ENCODE data around the gene PARVB.

The PARVB gene

DNA sequence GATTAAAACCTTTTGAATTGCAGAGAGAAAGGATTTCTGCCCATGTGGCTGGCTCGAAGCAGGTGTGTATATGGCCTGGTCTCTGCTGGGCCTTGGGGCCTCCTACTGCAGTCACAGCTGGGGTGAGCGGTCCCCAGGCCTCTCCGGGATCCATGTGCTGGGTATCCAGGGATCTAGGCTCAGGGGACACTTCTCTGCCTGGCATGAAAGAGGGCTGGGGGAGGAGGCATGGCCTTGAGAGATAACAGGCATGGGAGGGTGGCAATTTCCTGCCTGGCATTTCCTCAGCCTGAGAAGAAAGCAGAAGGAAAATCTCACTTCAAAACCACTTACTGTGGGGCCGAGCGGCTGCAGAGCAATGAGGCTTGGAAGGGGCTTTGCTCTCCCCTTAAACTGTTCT, 136.3 kb downstream of the PARVB start:
- TF ChIP-seq, protein P1, sequence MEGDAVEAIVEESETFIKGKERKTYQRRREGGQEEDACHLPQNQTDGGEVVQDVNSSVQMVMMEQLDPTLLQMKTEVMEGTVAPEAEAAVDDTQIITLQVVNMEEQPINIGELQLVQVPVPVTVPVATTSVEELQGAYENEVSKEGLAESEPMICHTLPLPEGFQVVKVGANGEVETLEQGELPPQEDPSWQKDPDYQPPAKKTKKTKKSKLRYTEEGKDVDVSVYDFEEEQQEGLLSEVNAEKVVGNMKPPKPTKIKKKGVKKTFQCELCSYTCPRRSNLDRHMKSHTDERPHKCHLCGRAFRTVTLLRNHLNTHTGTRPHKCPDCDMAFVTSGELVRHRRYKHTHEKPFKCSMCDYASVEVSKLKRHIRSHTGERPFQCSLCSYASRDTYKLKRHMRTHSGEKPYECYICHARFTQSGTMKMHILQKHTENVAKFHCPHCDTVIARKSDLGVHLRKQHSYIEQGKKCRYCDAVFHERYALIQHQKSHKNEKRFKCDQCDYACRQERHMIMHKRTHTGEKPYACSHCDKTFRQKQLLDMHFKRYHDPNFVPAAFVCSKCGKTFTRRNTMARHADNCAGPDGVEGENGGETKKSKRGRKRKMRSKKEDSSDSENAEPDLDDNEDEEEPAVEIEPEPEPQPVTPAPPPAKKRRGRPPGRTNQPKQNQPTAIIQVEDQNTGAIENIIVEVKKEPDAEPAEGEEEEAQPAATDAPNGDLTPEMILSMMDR (IDR thresholded peaks at IDR 0.05; ENCODE audit: low read depth, low read length): no peak
- Histone ChIP-seq H3K4me1 (no peaks in the 10 kb centered on the region), H3K36me3 (no peaks in the 10 kb centered on the region), H3K9me3 (no peaks in the 10 kb centered on the region), H3K27me3 (no peaks in the 10 kb centered on the region), H3K4me3 (ENCODE audit: low read depth, low read length) (no peak overlapping the region)
- no peak for DNase-seq

DNA sequence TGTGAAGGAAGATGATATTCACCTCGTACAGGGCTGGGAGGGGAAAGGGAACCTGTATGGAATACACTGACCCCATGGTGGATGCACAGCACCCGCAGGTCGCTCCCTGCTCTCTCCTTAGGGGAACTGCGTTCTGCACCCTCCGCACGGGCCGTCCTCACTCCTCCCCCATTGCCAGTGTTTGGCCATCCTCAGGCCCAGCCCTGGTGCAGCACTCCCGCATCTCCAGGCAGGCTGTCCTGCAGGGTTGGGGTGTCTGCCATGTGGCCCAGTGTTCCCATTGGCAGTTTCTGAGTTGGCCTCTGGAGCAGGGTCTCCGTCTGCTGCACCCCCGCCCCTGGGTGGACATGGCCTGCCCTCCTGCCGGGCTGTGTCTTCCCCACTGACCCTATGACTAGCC, 137.6 kb downstream of the PARVB start:
- H3K27me3 ChIP-seq: no peaks in the 10 kb centered on the region
- TF ChIP-seq, protein P1 (IDR thresholded peaks at IDR 0.05; ENCODE audit: low read depth, low read length): no peak

DNA sequence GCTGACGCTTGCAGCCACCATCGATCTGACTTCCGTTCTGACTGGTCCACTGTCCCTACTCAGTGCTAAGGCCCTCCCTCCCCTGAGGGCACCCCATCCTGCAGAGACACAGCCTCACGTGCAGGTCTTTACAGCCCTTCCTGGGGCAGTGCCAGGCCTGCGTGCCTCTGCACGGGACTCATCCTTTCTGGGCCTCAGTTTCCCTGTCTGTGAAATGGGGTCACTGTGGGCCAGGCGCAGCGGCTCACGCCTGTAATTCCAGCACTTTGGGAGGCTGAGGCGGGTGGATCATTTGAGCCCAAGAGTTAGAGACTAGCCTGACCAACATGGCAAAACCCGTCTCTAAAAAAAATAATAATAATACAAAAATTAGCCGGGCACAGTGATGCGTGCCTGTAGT, 138.9 kb downstream of the PARVB start:
- H3K4me1 ChIP-seq: no peaks in the 10 kb centered on the region
- TF ChIP-seq, protein P1 (IDR thresholded peaks at IDR 0.05; ENCODE audit: low read depth, low read length): no peak

More for the DNA sequence above, 137.6 kb downstream of the PARVB start:
- Histone ChIP-seq H3K4me3 (ENCODE audit: low read depth, low read length) (no peak overlapping the region), H3K36me3 (no peaks in the 10 kb centered on the region), H3K4me1 (no peaks in the 10 kb centered on the region), H3K9me3 (no peaks in the 10 kb centered on the region)
- no peak for DNase-seq

DNA sequence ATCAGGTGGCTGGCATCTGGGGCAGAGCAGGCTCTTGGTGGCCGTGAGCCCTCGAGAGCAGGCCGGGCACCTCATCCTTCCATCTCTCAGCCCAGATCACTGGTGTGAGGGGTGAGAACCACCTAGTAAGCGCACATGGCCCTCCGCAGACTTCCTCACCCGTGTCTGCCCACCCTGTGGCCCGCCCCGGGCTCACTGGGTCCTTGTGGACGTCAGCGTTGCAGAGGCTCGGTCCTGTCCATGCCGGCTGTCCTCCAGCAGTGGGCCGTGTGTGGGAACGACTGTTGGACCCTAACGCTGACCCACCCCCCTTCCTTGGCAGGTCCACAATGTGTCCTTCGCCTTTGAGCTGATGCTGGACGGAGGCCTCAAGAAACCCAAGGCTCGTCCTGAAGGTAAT, 139.4 kb downstream of the PARVB start:
- DNase-seq: no peak
- no peak overlapping the region for H3K4me3 ChIP-seq (ENCODE audit: low read depth, low read length)
- no peaks in the 10 kb centered on the region for H3K9me3 ChIP-seq
- no peaks in the 10 kb centered on the region for H3K4me1 ChIP-seq
- TF ChIP-seq, protein P1 (IDR thresholded peaks at IDR 0.05; ENCODE audit: low read depth, low read length): no peak
- H3K27me3 ChIP-seq: no peaks in the 10 kb centered on the region
- H3K36me3 ChIP-seq: no peaks in the 10 kb centered on the region

More for the DNA sequence above, 138.9 kb downstream of the PARVB start:
- no peaks in the 10 kb centered on the region for H3K27me3 ChIP-seq
- H3K4me3 ChIP-seq (ENCODE audit: low read depth, low read length): no peak overlapping the region
- DNase-seq: no peak
- H3K36me3 ChIP-seq: no peaks in the 10 kb centered on the region
- H3K9me3 ChIP-seq: no peaks in the 10 kb centered on the region

DNA sequence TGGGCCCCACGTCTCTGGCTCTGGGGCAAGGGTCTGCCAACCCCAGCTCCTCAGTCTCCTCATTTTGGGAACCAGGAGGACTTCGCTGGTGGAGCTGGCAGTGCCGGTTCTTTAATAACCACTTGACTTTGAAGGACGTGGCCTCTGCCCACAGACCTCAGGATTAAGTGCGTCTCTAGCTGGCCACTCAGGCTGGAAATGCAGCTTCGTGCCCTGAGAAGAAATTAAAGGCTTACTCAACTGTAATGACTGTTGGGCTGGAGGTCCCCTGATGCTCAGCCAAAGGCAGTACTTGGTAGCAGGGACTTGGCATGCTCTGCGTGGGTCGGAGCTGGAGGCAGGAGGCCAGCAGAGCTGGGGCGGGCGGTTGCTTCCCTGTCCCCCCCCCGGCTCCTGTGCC, 139.9 kb downstream of the PARVB start:
- TF ChIP-seq, protein P1 (IDR thresholded peaks at IDR 0.05; ENCODE audit: low read depth, low read length): no peak
- Histone ChIP-seq H3K27me3 (no peaks in the 10 kb centered on the region), H3K4me1 (no peaks in the 10 kb centered on the region), H3K9me3 (no peaks in the 10 kb centered on the region), H3K36me3 (no peaks in the 10 kb centered on the region), H3K4me3 (ENCODE audit: low read depth, low read length) (no peak overlapping the region)
- no peak for DNase-seq

DNA sequence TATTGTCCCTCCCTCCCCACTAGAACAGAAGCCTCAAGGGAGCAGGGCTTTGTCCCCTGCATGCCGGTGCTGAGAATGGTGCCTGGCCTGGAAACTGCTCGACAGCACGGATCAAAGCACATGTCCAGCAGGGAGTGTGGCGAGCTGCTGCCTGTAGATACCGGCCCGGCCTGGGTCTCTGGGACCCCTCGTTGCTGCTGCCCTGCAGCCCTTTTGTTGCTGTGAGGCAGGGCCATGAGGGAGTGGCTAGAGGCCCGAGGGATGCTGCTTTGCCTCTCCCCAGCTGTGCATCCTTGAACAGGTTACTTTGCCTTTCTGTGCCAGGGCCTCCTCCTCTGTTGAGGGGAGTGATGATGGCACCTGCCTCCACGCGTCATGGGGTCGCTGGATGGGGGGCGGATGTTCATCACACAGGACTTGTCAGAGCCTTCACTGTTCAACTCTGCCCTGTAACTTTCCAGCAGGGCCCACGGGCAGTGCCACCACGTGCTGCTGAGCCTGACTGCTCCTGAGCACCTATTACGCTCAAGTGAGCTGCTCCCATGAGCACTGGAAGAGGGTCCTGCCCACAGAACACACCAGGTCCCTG, 141.3 kb downstream of the PARVB start:
- DNase-seq: no peak
- no peak overlapping the region for H3K4me3 ChIP-seq (ENCODE audit: low read depth, low read length)
- no peaks in the 10 kb centered on the region for H3K4me1 ChIP-seq
- no peaks in the 10 kb centered on the region for H3K9me3 ChIP-seq
- TF ChIP-seq, protein P1 (IDR thresholded peaks at IDR 0.05; ENCODE audit: low read depth, low read length): no peak
- no peaks in the 10 kb centered on the region for H3K27me3 ChIP-seq
- H3K36me3 ChIP-seq: no peaks in the 10 kb centered on the region
